ENCODE results near the gene SLC47A2.

DNA sequence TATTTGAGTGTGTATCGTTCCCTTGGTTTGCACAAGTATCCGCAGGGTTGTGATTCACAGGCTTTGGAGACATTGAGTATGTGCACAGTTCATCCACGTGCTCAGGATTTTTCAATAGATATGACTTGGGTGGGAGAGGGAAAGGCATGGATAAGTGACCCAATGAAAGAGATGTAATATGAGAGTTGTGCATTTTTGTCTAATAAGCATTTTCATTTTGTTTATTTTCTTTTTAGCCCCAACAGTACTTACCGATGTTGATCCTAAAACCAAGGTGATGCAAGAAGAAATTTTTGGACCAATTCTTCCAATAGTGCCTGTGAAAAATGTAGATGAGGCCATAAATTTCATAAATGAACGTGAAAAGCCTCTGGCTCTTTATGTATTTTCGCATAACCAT is 53.3 kb downstream of the SLC47A2 start:
- TF ChIP-seq, protein P1, sequence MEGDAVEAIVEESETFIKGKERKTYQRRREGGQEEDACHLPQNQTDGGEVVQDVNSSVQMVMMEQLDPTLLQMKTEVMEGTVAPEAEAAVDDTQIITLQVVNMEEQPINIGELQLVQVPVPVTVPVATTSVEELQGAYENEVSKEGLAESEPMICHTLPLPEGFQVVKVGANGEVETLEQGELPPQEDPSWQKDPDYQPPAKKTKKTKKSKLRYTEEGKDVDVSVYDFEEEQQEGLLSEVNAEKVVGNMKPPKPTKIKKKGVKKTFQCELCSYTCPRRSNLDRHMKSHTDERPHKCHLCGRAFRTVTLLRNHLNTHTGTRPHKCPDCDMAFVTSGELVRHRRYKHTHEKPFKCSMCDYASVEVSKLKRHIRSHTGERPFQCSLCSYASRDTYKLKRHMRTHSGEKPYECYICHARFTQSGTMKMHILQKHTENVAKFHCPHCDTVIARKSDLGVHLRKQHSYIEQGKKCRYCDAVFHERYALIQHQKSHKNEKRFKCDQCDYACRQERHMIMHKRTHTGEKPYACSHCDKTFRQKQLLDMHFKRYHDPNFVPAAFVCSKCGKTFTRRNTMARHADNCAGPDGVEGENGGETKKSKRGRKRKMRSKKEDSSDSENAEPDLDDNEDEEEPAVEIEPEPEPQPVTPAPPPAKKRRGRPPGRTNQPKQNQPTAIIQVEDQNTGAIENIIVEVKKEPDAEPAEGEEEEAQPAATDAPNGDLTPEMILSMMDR (IDR thresholded peaks at IDR 0.05): no peak
- TF ChIP-seq POLR2A (IDR thresholded peaks at IDR 0.05): no peak
- TF ChIP-seq POLR2AphosphoS5 (IDR thresholded peaks at IDR 0.05): no peak
- no peak for TF ChIP-seq EP300 (IDR thresholded peaks at IDR 0.05)

All from stomach (tissue), 4 donors.